ENCODE results near the gene PAX7.

DNA sequence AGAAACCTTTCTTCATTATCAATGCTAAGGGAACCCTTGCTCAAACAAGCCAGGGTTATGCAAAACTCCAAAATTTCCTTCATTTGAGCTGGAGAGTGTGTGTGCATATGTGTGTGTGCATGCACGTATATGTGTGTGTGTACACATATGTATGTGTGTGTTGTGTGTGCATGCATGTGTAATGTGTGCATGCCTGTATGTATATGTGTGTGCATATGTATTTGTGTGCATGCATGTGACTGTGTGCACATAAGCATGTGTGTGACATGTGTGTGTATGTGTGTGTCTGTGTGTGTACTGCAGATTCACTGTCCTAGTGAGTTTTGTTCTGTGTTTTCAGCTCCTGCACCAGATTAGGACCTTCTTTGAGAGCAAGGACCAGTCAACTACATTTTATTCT, 28.2 kb downstream of the PAX7 start:
- TF ChIP-seq, protein P1, sequence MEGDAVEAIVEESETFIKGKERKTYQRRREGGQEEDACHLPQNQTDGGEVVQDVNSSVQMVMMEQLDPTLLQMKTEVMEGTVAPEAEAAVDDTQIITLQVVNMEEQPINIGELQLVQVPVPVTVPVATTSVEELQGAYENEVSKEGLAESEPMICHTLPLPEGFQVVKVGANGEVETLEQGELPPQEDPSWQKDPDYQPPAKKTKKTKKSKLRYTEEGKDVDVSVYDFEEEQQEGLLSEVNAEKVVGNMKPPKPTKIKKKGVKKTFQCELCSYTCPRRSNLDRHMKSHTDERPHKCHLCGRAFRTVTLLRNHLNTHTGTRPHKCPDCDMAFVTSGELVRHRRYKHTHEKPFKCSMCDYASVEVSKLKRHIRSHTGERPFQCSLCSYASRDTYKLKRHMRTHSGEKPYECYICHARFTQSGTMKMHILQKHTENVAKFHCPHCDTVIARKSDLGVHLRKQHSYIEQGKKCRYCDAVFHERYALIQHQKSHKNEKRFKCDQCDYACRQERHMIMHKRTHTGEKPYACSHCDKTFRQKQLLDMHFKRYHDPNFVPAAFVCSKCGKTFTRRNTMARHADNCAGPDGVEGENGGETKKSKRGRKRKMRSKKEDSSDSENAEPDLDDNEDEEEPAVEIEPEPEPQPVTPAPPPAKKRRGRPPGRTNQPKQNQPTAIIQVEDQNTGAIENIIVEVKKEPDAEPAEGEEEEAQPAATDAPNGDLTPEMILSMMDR (IDR thresholded peaks at IDR 0.05; ENCODE audit: low read depth, low read length): no peak
- TF ChIP-seq POLR2A (IDR thresholded peaks at IDR 0.05; ENCODE audit: extremely low read depth, insufficient read length): no peak
